ENCODE measurements around the gene MINDY2.

- TF ChIP-seq, protein P1, sequence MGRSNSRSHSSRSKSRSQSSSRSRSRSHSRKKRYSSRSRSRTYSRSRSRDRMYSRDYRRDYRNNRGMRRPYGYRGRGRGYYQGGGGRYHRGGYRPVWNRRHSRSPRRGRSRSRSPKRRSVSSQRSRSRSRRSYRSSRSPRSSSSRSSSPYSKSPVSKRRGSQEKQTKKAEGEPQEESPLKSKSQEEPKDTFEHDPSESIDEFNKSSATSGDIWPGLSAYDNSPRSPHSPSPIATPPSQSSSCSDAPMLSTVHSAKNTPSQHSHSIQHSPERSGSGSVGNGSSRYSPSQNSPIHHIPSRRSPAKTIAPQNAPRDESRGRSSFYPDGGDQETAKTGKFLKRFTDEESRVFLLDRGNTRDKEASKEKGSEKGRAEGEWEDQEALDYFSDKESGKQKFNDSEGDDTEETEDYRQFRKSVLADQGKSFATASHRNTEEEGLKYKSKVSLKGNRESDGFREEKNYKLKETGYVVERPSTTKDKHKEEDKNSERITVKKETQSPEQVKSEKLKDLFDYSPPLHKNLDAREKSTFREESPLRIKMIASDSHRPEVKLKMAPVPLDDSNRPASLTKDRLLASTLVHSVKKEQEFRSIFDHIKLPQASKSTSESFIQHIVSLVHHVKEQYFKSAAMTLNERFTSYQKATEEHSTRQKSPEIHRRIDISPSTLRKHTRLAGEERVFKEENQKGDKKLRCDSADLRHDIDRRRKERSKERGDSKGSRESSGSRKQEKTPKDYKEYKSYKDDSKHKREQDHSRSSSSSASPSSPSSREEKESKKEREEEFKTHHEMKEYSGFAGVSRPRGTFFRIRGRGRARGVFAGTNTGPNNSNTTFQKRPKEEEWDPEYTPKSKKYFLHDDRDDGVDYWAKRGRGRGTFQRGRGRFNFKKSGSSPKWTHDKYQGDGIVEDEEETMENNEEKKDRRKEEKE (IDR thresholded peaks at IDR 0.05): no peak
- TF ChIP-seq CTCF (IDR thresholded peaks at IDR 0.05 in 2 of 3, conservative IDR thresholded peaks at IDR 0.05 in 1 of 3; ENCODE audit: control insufficient read depth in 2 of 3, extremely low read depth in 1 of 3, insufficient read depth in 1 of 3, low read depth in 3 of 3, low read length in 3 of 3): no peak
- no peak for TF ChIP-seq RAD21 (IDR thresholded peaks at IDR 0.05; ENCODE audit: insufficient read depth, low read depth, low read length)
Observed at GRCh38 chr15:58797505-58797904, 26.4 kb downstream of the MINDY2 start.

All from GM12878 (cell line).